HFF-Myc (cell line): ENCODE measurements around the gene YEATS4.

Experiments
- DNase-seq: peaks from one replicate; pipeline ENCODE4 v3.0.0-alpha.2; 2011; ENCODE audit warnings: low read depth; ENCODE audit errors: extremely low read depth
- H3K4me3 ChIP-seq: replicated peaks from 2 replicates; pipeline ENCODE4 v1.5.1; 2011; ENCODE audit warnings: low read depth, mild to moderate bottlenecking, control low read depth, low read length
- TF ChIP-seq, protein P1 (sequence below): IDR thresholded peaks from 2 replicates; pipeline ENCODE4 v1.5.1; 2012; ENCODE audit warnings: mild to moderate bottlenecking, low read depth, low read length, control low read depth; ENCODE audit errors: missing control alignments

YEATS4 gene

DNA sequence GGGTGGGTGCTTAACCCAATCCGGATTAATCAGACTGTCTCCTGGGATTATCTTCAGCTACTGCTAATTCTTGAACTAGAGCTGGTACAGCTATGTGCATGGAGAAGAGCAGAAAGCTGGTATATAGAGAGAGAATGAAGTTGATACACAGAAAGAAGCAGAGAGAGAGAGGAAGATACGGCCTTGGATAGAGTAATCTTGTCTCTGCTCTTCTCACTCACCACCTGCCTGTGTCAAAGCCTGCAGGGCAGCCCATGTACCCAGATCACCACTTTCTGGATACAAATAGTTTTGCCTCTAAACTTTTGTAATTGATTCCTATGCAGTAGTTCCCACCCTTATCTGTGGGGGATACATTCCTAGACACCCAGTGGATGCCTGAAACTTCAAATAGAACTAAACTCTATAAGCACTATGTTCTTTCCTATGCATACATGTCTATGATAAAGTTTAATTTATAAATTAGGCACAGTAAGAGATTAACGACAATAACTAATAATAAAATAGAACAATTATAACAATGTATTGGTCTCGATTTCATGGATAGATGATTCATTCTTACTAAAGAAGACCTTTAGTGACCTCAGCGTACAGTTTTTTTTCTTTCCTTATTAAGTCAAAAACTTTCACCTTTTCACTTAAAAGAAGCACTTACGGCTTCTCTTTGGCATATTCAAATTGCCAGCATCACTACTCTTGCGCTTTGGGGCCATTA, 45.5 kb downstream of the YEATS4 start:
- DNase-seq, result no peak
- TF ChIP-seq, protein P1, sequence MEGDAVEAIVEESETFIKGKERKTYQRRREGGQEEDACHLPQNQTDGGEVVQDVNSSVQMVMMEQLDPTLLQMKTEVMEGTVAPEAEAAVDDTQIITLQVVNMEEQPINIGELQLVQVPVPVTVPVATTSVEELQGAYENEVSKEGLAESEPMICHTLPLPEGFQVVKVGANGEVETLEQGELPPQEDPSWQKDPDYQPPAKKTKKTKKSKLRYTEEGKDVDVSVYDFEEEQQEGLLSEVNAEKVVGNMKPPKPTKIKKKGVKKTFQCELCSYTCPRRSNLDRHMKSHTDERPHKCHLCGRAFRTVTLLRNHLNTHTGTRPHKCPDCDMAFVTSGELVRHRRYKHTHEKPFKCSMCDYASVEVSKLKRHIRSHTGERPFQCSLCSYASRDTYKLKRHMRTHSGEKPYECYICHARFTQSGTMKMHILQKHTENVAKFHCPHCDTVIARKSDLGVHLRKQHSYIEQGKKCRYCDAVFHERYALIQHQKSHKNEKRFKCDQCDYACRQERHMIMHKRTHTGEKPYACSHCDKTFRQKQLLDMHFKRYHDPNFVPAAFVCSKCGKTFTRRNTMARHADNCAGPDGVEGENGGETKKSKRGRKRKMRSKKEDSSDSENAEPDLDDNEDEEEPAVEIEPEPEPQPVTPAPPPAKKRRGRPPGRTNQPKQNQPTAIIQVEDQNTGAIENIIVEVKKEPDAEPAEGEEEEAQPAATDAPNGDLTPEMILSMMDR, result no peak
- H3K4me3 ChIP-seq, result no peak overlapping the region

DNA sequence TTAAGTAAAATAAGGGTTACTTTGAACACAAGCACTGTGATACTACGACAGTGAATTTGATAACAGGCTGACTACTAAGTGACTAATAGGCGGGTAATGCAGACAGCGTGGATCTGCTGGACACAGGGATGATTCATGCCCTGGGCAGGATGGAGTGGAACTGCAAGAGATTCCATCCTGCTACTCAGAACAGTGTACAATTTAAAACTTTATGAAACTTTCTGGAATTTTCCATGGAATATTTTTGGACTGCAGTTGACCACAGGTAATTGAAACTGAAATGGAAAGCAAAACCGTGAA, 46.0 kb downstream of the YEATS4 start:
- H3K4me3 ChIP-seq, result no peak overlapping the region
- TF ChIP-seq, protein P1, result no peak
- peak; percentile 66 for DNase-seq

DNA sequence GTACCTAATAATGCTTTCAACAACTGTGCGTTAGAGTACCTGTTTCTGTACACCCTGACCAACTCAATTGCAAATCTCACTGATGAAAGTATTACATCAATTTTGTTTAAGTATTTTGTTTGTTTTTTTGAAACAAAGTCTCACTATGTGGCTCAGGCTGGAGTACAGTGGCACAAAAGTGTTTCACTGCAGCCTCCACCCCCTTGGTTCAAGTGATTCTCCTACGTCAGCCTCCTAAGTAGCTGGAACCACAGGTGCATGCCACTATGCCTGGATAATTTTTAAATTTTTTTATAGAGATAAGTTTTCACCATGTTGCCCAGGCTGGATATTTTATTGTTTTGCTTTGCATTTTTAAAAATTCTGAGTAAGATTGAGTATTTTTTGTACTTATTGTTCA, 46.7 kb downstream of the YEATS4 start:
- TF ChIP-seq, protein P1, result no peak
- H3K4me3 ChIP-seq, result no peak overlapping the region
- no peak for DNase-seq

DNA sequence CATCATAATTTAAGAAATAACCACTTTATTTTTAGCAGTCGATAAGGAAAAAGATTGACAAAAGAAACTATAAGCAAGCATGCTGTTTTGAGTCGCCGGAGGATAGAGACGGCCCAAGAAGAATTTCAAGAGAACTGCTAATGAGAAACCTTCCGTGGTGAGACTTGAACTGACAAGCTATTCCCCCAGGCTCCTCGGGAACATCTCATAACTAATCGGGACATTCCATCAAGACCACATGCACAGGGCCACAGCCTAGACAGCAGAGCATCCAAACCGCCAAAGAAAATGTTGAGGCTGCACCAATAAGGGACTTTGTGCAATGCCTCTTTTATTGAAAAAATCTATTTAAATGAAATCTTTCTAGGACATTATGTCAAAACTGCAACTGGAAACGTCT, 51.0 kb downstream of the YEATS4 start:
- no peak for DNase-seq
- TF ChIP-seq, protein P1, result no peak
- H3K4me3 ChIP-seq, result no peak overlapping the region

DNA sequence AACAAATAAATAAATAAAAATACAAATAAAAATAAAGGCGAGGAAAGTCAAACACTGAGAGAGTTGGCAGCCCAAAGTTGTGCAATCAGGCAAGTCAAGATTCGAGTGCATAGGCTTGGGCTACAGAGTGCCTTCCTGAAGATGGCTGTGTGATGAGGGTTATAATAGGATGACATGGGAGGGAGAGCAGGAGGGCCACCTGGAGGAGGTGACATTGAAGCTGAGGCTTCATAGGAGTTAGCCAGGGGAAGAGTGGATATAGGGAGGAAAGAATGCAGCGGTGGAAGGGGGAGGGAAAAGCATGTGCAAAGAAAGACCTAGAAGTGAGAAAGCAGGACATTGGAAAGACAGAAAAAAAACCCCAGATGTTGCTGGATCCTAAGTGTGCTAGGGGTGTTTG, 53.1 kb downstream of the YEATS4 start:
- TF ChIP-seq, protein P1, result no peak
- no peak overlapping the region for H3K4me3 ChIP-seq

DNA sequence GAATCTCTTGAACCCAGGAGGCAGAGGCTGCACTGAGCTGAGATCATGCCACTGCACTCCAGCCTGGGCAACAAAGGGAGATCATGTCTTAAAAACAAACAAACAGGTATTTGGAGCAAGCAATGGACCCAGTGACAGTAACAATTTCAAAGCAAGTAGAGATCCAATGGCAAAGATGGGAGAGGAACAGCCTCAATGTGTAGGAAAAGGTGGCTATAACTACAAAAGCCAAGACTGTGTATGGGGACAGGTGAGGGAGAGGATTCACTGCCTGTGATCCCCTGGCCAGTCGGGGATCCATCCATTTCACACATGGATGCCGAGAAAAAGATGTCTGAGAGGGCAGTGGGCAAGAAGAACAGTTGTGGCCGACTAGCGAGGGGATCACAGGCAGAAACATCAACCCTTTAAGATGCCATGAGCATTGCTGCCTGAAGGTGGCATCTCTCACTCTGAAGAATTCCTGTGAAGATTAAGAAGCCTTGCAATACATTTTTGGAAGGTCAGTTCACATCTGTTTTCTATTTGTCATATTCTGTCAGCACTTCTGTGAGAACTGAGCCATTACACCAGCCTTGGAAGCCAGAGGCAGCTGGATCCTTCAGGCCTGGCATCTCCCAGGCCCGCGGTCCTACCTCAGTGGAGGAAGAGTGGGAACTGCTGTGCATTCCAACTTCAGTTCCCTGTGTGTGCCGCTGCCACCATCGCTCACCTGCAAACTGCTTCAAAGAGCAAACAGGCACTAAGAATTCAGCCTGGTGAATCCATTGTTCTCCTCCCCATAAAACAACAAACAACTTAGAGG, 56.1 kb downstream of the YEATS4 start:
- TF ChIP-seq, protein P1, result peak; percentile 84
- peak; percentile 94 for DNase-seq
- H3K4me3 ChIP-seq, result no peak overlapping the region

More for the DNA sequence above, 53.1 kb downstream of the YEATS4 start:
- no peak for DNase-seq
